ENCODE data around the gene TMEM132E. TPM values are rescaled to one million over a fixed set of nuclear protein-coding genes. Genes with fewer than 3 reads are reported as not detected.

The TMEM132E gene, protein sequence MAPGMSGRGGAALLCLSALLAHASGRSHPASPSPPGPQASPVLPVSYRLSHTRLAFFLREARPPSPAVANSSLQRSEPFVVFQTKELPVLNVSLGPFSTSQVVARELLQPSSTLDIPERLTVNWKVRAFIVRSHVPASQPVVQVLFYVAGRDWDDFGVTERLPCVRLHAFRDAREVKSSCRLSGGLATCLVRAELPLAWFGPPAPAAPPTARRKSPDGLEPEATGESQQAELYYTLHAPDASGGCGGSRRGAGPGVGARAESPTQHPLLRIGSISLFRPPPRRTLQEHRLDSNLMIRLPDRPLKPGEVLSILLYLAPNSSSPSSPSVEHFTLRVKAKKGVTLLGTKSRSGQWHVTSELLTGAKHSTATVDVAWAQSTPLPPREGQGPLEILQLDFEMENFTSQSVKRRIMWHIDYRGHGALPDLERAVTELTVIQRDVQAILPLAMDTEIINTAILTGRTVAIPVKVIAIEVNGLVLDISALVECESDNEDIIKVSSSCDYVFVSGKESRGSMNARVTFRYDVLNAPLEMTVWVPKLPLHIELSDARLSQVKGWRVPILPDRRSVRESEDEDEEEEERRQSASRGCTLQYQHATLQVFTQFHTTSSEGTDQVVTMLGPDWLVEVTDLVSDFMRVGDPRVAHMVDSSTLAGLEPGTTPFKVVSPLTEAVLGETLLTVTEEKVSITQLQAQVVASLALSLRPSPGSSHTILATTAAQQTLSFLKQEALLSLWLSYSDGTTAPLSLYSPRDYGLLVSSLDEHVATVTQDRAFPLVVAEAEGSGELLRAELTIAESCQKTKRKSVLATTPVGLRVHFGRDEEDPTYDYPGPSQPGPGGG (N-terminal part only)
- total RNA-seq = not detected in 2 replicates

DNA sequence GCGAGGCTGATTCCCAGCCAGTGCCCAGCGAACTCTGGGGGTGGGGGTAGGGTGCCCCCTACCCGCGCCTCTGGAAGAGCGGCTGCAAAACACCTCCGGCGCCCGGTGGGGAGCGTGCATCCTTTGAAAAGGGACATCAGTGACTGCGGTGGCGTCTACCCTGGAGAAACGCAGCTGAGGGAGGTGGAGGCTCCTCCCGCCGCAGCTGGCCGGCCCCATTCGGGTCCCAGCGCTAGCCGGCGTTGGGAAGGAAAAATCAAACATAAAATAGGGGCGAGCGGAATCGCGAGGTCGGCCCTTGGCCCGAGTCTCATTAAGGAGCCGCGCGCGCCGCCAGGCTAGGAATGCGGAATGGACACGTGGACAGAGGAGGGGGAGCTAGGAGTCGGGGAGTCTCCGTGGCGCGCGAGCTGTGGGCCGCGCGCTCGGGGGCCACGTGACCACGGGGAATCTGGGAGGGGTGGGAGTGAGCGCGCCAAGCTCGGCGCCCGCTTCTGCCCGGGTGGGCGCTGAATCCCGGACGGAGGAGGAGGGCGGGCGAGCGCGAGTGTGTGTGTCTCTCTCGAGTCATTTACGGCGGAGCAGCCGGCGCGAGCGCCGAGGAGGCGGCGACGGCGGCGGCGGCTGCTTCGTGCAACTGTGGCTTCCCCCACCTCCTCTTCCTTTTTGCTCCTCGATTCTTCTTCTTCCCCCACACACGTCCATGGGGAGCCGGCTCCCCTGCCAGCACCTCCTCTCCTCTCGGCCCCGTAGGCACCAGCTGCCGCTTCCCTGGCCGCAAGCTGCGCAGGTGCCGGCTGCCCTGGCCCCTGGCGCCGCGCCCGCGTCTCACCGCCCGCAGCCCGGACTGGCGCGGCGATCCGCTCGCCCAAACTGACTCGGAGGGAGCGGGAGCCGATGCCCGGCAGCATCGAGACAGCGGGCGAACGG, at the start of gene TMEM132E:
Gene TMEM132E (plus strand): TSS at position 566 of the 930 bp plus-strand sequence. CDS start 1,495 bp downstream, outside the sequence.

Other genes with a start within 250 kb of the TMEM132E start
- gene CCL13, start 223.1 kb upstream of the TMEM132E start, total RNA-seq = not detected in 2 replicates
- gene CCL1, start 216.3 kb upstream of the TMEM132E start, total RNA-seq = not detected in 2 replicates

Measured in bronchial smooth muscle cell (primary cell).